Epithelial cell of proximal tubule (primary cell): ENCODE results near the gene ZNF511. TPM values are rescaled to one million over a fixed set of nuclear protein-coding genes. Genes with fewer than 3 reads are reported as not detected.

Source experiments
- DNase-seq: peaks from one replicate; pipeline ENCODE4 v3.0.0-alpha.2; 2011; ENCODE audit warnings: low read depth
- H3K4me3 ChIP-seq: 2 replicates; pipeline ENCODE4 v1.5.1; 2011; ENCODE audit warnings: low read depth, mild to moderate bottlenecking, low read length
- CTCF ChIP-seq: conservative IDR thresholded peaks from 2 replicates; pipeline ENCODE4 v1.5.1; 2012; ENCODE audit warnings: low read depth, mild to moderate bottlenecking, low read length
- total RNA-seq: library from RNA; depleted of rRNA; stranded (reverse); fragments of >200 nt; gene quantifications from 2 replicates; pipeline ENCODE4 v1.2.3, GENCODE V29; 2015

Gene ZNF511
- total RNA-seq, 1 donor from 2014 or later: 28.8 TPM

- no peak for TF ChIP-seq CTCF
- no peak overlapping the region for H3K4me3 ChIP-seq
- no peak for DNase-seq
Observed at GRCh38 chr10:133350283-133350949, 41.7 kb downstream of the ZNF511 start.

- TF ChIP-seq CTCF: no peak
- H3K4me3 ChIP-seq: no peak overlapping the region
- DNase-seq: no peak
Observed at GRCh38 chr10:133350950-133351329, 42.2 kb downstream of the ZNF511 start.

- TF ChIP-seq CTCF: no peak
- DNase-seq: no peak
Observed at GRCh38 chr10:133351408-133352318, 42.9 kb downstream of the ZNF511 start.

GRCh38 chr10:133353202-133353959 is 44.7 kb downstream of the ZNF511 start:
- TF ChIP-seq CTCF: no peak
- no peak overlapping the region for H3K4me3 ChIP-seq
- no peak for DNase-seq

More at GRCh38 chr10:133351408-133352318, 42.9 kb downstream of the ZNF511 start:
- no peak overlapping the region for H3K4me3 ChIP-seq

- no peak for DNase-seq
- no peak for TF ChIP-seq CTCF
- H3K4me3 ChIP-seq: no peak overlapping the region
Observed at GRCh38 chr10:133353988-133354605, 45.4 kb downstream of the ZNF511 start.

- no peak for TF ChIP-seq CTCF
- H3K4me3 ChIP-seq: no peak overlapping the region
- DNase-seq: no peak
Observed at GRCh38 chr10:133354672-133355240, 46.0 kb downstream of the ZNF511 start.
